ENCODE results near the gene KCNK1. TPM values are rescaled to one million over a fixed set of nuclear protein-coding genes. Genes with fewer than 3 reads are reported as not detected.
"Not testable (repeated sequence)": the region's sequence is repeated elsewhere in the genome, so short reads cannot be mapped to it uniquely, and the experiment has no call there.

Gene KCNK1
- total RNA-seq, 1 donor from 2014 or later: 1.6 TPM

DNA sequence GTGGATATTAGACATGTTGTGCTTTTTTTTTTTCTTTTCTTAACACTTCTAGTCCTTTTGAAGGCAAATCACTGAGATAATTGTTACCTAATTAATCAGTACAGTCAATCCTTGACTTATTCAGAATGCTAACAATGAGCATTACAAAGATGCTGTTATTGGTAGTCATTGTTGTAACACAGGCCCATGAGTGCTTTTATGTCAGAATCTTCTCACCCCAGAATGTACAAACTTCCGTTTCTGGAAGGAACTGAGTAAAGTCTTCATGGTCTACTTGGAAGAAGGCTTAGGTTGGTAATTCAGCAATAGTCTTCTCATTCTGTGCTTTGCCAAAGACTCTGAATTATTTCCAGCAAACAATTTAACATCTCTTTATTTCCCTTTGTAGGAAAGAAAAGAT, 3.1 kb downstream of the KCNK1 start:
- Histone ChIP-seq H3K27me3 (ENCODE audit: control insufficient read depth in 3 of 3, insufficient read depth in 3 of 3, low read length in 3 of 3) (peaks cover 14 to 17% (median 16%) of the 10 kb centered on the region in 3 donors), H3K9ac (ENCODE audit: low read depth in 1 of 3, low read length in 3 of 3) (no peak overlapping the region), H3K36me3 (ENCODE audit: control insufficient read depth in 3 of 3, insufficient read depth in 3 of 3, low read length in 3 of 3) (no peaks in the 10 kb centered on the region), H3K4me1 (ENCODE audit: control insufficient read depth in 3 of 3, insufficient read depth in 3 of 3, low read length in 3 of 3) (peaks cover 0 to 2% (median 2%) of the 10 kb centered on the region in 3 donors), H3K9me3 (ENCODE audit: control insufficient read depth in 3 of 3, low read length in 3 of 3) (no peaks in the 10 kb centered on the region), H3K4me3 (ENCODE audit: low read length in 3 of 3) (no peak overlapping the region), H3K27ac (ENCODE audit: low read depth, low read length) (no peak overlapping the region)

GRCh38 chr1:233619414-233619813, 5.5 kb downstream of the KCNK1 start:
- peaks cover 9 to 10% (median 10%) of the 10 kb centered on the region in 3 donors for H3K27me3 ChIP-seq (ENCODE audit: control insufficient read depth in 3 of 3, insufficient read depth in 3 of 3, low read length in 3 of 3)
- not testable (repeated sequence) for H3K9ac ChIP-seq (ENCODE audit: low read depth in 1 of 3, low read length in 3 of 3); H3K4me3 ChIP-seq (ENCODE audit: low read length in 3 of 3); H3K9me3 ChIP-seq (ENCODE audit: control insufficient read depth in 3 of 3, low read length in 3 of 3); H3K27ac ChIP-seq (ENCODE audit: low read depth, low read length); H3K4me1 ChIP-seq (ENCODE audit: control insufficient read depth in 3 of 3, insufficient read depth in 3 of 3, low read length in 3 of 3); H3K36me3 ChIP-seq (ENCODE audit: control insufficient read depth in 3 of 3, insufficient read depth in 3 of 3, low read length in 3 of 3)

GRCh38 chr1:233620065-233620464, 6.2 kb downstream of the KCNK1 start:
- H3K27ac ChIP-seq (ENCODE audit: low read depth, low read length): no peak overlapping the region
- H3K9ac ChIP-seq (ENCODE audit: low read depth in 1 of 3, low read length in 3 of 3): no peak overlapping the region
- H3K4me1 ChIP-seq (ENCODE audit: control insufficient read depth in 3 of 3, insufficient read depth in 3 of 3, low read length in 3 of 3): no peaks in the 10 kb centered on the region

DNA sequence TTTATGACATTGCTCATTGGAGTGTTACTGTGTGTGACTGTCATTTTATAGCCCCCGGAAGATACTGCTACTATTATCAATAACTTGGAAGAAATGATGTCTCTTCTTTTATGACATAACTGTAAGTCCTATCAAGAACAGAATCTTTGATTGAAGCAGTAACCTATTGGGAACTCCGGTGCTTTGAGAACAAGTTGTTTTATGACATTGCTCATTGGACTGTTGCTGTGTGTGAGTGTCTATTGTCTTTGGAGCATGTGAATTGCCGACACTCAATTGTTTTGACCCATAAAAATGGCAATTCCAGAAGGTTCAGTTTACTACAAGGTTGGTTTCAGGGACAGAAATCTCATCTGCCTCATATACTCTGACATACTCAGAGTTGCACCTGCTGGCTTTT, 8.0 kb downstream of the KCNK1 start:
- Histone ChIP-seq H3K9me3 (ENCODE audit: control insufficient read depth in 3 of 3, low read length in 3 of 3) (no peaks in the 10 kb centered on the region), H3K27me3 (ENCODE audit: control insufficient read depth in 3 of 3, insufficient read depth in 3 of 3, low read length in 3 of 3) (no peaks in the 10 kb centered on the region), H3K27ac (ENCODE audit: low read depth, low read length) (no peak overlapping the region), H3K4me1 (ENCODE audit: control insufficient read depth in 3 of 3, insufficient read depth in 3 of 3, low read length in 3 of 3) (no peaks in the 10 kb centered on the region), H3K36me3 (ENCODE audit: control insufficient read depth in 3 of 3, insufficient read depth in 3 of 3, low read length in 3 of 3) (no peaks in the 10 kb centered on the region), H3K4me3 (ENCODE audit: low read length in 3 of 3) (no peak overlapping the region), H3K9ac (ENCODE audit: low read depth in 1 of 3, low read length in 3 of 3) (no peak overlapping the region)

More at GRCh38 chr1:233620065-233620464, 6.2 kb downstream of the KCNK1 start:
- Histone ChIP-seq H3K9me3 (ENCODE audit: control insufficient read depth in 3 of 3, low read length in 3 of 3) (no peaks in the 10 kb centered on the region), H3K4me3 (ENCODE audit: low read length in 3 of 3) (no peak overlapping the region), H3K36me3 (ENCODE audit: control insufficient read depth in 3 of 3, insufficient read depth in 3 of 3, low read length in 3 of 3) (no peaks in the 10 kb centered on the region), H3K27me3 (ENCODE audit: control insufficient read depth in 3 of 3, insufficient read depth in 3 of 3, low read length in 3 of 3) (peaks cover 4% of the 10 kb centered on the region in 3 donors)

- Histone ChIP-seq H3K27me3 (ENCODE audit: control insufficient read depth in 3 of 3, insufficient read depth in 3 of 3, low read length in 3 of 3) (peaks cover 0 to 2% (median 0%) of the 10 kb centered on the region in 3 donors), H3K4me1 (ENCODE audit: control insufficient read depth in 3 of 3, insufficient read depth in 3 of 3, low read length in 3 of 3) (no peaks in the 10 kb centered on the region), H3K4me3 (ENCODE audit: low read length in 3 of 3) (no peak overlapping the region), H3K27ac (ENCODE audit: low read depth, low read length) (no peak overlapping the region), H3K9ac (ENCODE audit: low read depth in 1 of 3, low read length in 3 of 3) (no peak overlapping the region), H3K9me3 (ENCODE audit: control insufficient read depth in 3 of 3, low read length in 3 of 3) (no peaks in the 10 kb centered on the region), H3K36me3 (ENCODE audit: control insufficient read depth in 3 of 3, insufficient read depth in 3 of 3, low read length in 3 of 3) (no peaks in the 10 kb centered on the region)
These were observed 10.4 kb downstream of the KCNK1 start for GRCh38 chr1:233624289-233624688.

DNA sequence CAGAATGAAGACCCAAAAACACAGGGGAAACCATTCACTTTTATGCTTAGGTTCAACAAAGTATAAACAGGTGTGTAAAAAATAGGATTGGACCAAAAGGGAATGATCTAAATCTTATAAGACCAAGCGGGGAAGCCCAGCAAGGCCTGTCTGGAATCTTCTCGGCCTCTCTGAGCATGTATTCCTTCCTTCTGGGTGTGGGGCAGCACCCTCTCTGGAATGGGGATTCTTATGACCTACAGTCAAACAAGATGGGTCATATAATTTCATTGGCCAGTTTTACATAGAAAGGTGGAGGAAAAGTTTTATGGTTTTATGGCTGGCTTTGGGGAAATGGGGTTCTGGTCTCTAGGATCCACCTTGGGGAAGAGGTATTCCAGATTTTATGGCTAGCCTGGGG, 11.2 kb downstream of the KCNK1 start:
- no peak overlapping the region for H3K4me3 ChIP-seq (ENCODE audit: low read length in 3 of 3)
- H3K4me1 ChIP-seq (ENCODE audit: control insufficient read depth in 3 of 3, insufficient read depth in 3 of 3, low read length in 3 of 3): no peaks in the 10 kb centered on the region
- H3K36me3 ChIP-seq (ENCODE audit: control insufficient read depth in 3 of 3, insufficient read depth in 3 of 3, low read length in 3 of 3): no peaks in the 10 kb centered on the region
- no peak overlapping the region for H3K9ac ChIP-seq (ENCODE audit: low read depth in 1 of 3, low read length in 3 of 3)
- H3K9me3 ChIP-seq (ENCODE audit: control insufficient read depth in 3 of 3, low read length in 3 of 3): no peaks in the 10 kb centered on the region
- peaks cover 0 to 3% (median 0%) of the 10 kb centered on the region in 3 donors for H3K27me3 ChIP-seq (ENCODE audit: control insufficient read depth in 3 of 3, insufficient read depth in 3 of 3, low read length in 3 of 3)
- no peak overlapping the region for H3K27ac ChIP-seq (ENCODE audit: low read depth, low read length)

- no peak overlapping the region for H3K9ac ChIP-seq (ENCODE audit: low read depth in 1 of 3, low read length in 3 of 3)
- H3K27ac ChIP-seq (ENCODE audit: low read depth, low read length): no peak overlapping the region
- H3K4me3 ChIP-seq (ENCODE audit: low read length in 3 of 3): no peak overlapping the region
- H3K9me3 ChIP-seq (ENCODE audit: control insufficient read depth in 3 of 3, low read length in 3 of 3): no peaks in the 10 kb centered on the region
- H3K4me1 ChIP-seq (ENCODE audit: control insufficient read depth in 3 of 3, insufficient read depth in 3 of 3, low read length in 3 of 3): no peaks in the 10 kb centered on the region
- H3K36me3 ChIP-seq (ENCODE audit: control insufficient read depth in 3 of 3, insufficient read depth in 3 of 3, low read length in 3 of 3): no peaks in the 10 kb centered on the region
- H3K27me3 ChIP-seq (ENCODE audit: control insufficient read depth in 3 of 3, insufficient read depth in 3 of 3, low read length in 3 of 3): peaks cover 0 to 3% (median 0%) of the 10 kb centered on the region in 3 donors
These were observed 11.6 kb downstream of the KCNK1 start for GRCh38 chr1:233625510-233625981.

DNA sequence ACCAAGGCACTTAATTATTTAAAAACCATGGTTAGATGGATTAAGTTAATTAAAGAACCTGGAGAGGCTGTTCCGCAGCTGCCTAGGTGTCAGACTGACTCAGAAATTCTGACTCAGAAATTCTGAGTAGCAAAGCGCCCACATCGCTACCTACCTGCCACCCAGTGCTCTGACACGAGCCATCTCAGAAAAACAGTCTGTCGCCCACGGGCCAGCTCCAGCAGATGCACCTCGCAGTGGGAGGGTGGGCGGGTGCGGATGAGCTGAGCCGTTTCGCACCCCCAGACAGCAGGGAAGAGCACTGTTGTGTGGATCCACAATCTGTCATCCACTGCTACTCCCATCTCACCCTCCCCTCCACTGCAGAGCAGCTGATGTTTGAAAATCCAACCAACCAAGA, 13.5 kb downstream of the KCNK1 start:
- Histone ChIP-seq H3K4me1 (ENCODE audit: control insufficient read depth in 3 of 3, insufficient read depth in 3 of 3, low read length in 3 of 3) (no peaks in the 10 kb centered on the region), H3K27me3 (ENCODE audit: control insufficient read depth in 3 of 3, insufficient read depth in 3 of 3, low read length in 3 of 3) (peaks cover 0 to 3% (median 0%) of the 10 kb centered on the region in 3 donors), H3K9me3 (ENCODE audit: control insufficient read depth in 3 of 3, low read length in 3 of 3) (no peaks in the 10 kb centered on the region), H3K36me3 (ENCODE audit: control insufficient read depth in 3 of 3, insufficient read depth in 3 of 3, low read length in 3 of 3) (no peaks in the 10 kb centered on the region), H3K4me3 (ENCODE audit: low read length in 3 of 3) (no peak overlapping the region), H3K27ac (ENCODE audit: low read depth, low read length) (no peak overlapping the region), H3K9ac (ENCODE audit: low read depth in 1 of 3, low read length in 3 of 3) (no peak overlapping the region)

- H3K9me3 ChIP-seq (ENCODE audit: control insufficient read depth in 3 of 3, low read length in 3 of 3): no peaks in the 10 kb centered on the region
These were observed 13.9 kb downstream of the KCNK1 start for GRCh38 chr1:233627823-233628222.

DNA sequence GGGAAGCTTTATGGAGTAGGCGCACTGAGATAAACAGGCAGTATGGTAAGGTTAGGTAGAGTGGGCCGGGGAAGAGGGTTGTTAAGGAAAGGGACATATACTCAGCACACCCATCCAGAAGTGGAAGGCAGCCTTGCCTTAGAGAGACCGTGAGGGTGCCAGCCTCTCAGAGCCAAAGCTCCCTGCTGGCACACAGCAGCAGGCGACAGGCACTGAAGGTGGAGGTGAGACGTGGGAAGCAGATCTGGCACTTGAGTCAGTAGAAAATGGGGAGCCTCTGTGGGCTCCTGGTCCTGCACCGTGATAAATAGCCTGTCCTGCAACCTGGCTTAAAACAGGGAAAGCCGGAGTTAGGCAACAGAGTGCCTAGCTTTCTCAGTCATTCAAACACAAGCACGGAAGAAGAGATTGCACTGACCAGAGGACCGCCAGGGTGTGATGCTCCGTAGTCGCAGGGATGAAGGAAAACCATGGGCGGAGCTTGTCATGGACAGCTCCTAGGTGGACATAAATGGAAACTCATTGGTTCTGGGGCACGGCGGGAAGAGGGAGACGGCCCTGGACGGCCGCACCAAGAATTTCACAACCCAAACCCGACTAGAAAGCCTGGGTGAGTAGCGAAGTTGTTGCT, 15.5 kb downstream of the KCNK1 start:
- Histone ChIP-seq H3K9me3 (ENCODE audit: control insufficient read depth in 3 of 3, low read length in 3 of 3) (no peaks in the 10 kb centered on the region), H3K9ac (ENCODE audit: low read depth in 1 of 3, low read length in 3 of 3) (no peak overlapping the region), H3K27me3 (ENCODE audit: control insufficient read depth in 3 of 3, insufficient read depth in 3 of 3, low read length in 3 of 3) (peaks cover 0 to 3% (median 0%) of the 10 kb centered on the region in 3 donors), H3K36me3 (ENCODE audit: control insufficient read depth in 3 of 3, insufficient read depth in 3 of 3, low read length in 3 of 3) (no peaks in the 10 kb centered on the region), H3K27ac (ENCODE audit: low read depth, low read length) (no peak overlapping the region), H3K4me3 (ENCODE audit: low read length in 3 of 3) (no peak overlapping the region), H3K4me1 (ENCODE audit: control insufficient read depth in 3 of 3, insufficient read depth in 3 of 3, low read length in 3 of 3) (no peaks in the 10 kb centered on the region)

More at GRCh38 chr1:233627823-233628222, 13.9 kb downstream of the KCNK1 start:
- H3K27me3 ChIP-seq (ENCODE audit: control insufficient read depth in 3 of 3, insufficient read depth in 3 of 3, low read length in 3 of 3): peaks cover 0 to 3% (median 0%) of the 10 kb centered on the region in 3 donors
- no peaks in the 10 kb centered on the region for H3K4me1 ChIP-seq (ENCODE audit: control insufficient read depth in 3 of 3, insufficient read depth in 3 of 3, low read length in 3 of 3)
- no peak overlapping the region for H3K9ac ChIP-seq (ENCODE audit: low read depth in 1 of 3, low read length in 3 of 3)
- H3K4me3 ChIP-seq (ENCODE audit: low read length in 3 of 3): no peak overlapping the region
- H3K27ac ChIP-seq (ENCODE audit: low read depth, low read length): no peak overlapping the region
- no peaks in the 10 kb centered on the region for H3K36me3 ChIP-seq (ENCODE audit: control insufficient read depth in 3 of 3, insufficient read depth in 3 of 3, low read length in 3 of 3)

All from skeletal muscle tissue (tissue), 4 donors.